ENCODE measurements around the gene DENND1A. TPM values are rescaled to one million over a fixed set of nuclear protein-coding genes. Genes with fewer than 3 reads are reported as not detected.

DENND1A gene
- total and polyA plus RNA-seq, 2 experiments from 2014 or later: 13.1 to 28.7 TPM

DNA sequence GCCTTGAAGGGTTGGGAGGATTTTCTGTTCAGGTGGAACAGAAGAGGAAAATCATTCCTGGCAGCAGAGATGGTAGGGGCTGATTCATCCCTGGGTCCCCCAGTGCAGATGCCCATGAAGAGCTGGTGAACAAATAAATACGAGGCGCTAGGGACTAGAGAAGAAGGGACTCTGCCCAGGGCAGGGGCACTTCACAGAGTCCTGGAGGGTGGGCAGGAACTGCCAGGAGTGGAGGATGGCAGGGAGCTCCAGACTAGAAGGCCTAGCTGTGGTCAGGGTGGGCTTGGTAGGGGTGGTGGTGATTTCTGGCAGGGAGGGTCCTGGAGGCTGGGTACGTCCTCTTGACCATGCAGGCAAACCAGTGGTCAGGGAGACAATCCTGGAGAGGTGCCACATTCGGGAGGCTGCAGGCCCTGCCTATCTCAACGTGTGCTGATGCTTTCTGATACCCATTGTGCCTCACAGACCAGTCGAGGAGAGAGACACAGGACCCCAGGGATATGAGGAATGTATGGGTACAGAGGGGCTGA is 504.0 kb downstream of the DENND1A start:
- H3K4me2 ChIP-seq: no peak overlapping the region
- no peaks in the 10 kb centered on the region for H4K20me1 ChIP-seq (replicated peaks; ENCODE audit: insufficient read depth)
- peaks cover 24% of the 10 kb centered on the region for H3K4me1 ChIP-seq (ENCODE audit: insufficient read depth)
- H2AFZ ChIP-seq: no peak overlapping the region
- Mint-ChIP-seq H3K4me3 (no peak overlapping the region), H3K36me3 (ENCODE audit: low read depth) (peaks cover 10% of the 10 kb centered on the region), H3K9me3 (no peaks in the 10 kb centered on the region; the same call in 2 of the 3 replicates), H3K27ac (peak overlapping the region; percentile 49; the same call in 1 of the 2 replicates), H3K4me1 (peaks cover 38% of the 10 kb centered on the region), H3K27me3 (ENCODE audit: insufficient read depth, low read depth, poor library complexity) (peaks cover 10% of the 10 kb centered on the region)
- H3K27me3 ChIP-seq (ENCODE audit: insufficient read depth): no peaks in the 10 kb centered on the region
- no peak for DNase-seq (ENCODE audit: low spot score)
- no peaks in the 10 kb centered on the region for H3K9me2 ChIP-seq (ENCODE audit: insufficient read depth)
- 0 out of 2 replicates have a peak, but pooled peaks cover 3% of the 10 kb centered on the region for H3F3A ChIP-seq (replicated peaks; ENCODE audit: low read depth)
- no peaks in the 10 kb centered on the region for H3K79me2 ChIP-seq (replicated peaks; ENCODE audit: insufficient read depth)
- ATAC-seq: no peak
- no peak overlapping the region for H3K27ac ChIP-seq (ENCODE audit: low read depth)
- H3K4me3 ChIP-seq: no peak overlapping the region
- TF ChIP-seq ZNF331 (CRISPR knock-in tag; IDR thresholded peaks at IDR 0.05; ENCODE audit: low read depth): no peak
- TF ChIP-seq CREB1 (CRISPR knock-in tag; IDR thresholded peaks at IDR 0.05; ENCODE audit: low read depth): no peak
- no peak for TF ChIP-seq CTCF (conservative IDR thresholded peaks at IDR 0.05; ENCODE audit: low read depth in 2 of 2)
- TF ChIP-seq, protein P1, sequence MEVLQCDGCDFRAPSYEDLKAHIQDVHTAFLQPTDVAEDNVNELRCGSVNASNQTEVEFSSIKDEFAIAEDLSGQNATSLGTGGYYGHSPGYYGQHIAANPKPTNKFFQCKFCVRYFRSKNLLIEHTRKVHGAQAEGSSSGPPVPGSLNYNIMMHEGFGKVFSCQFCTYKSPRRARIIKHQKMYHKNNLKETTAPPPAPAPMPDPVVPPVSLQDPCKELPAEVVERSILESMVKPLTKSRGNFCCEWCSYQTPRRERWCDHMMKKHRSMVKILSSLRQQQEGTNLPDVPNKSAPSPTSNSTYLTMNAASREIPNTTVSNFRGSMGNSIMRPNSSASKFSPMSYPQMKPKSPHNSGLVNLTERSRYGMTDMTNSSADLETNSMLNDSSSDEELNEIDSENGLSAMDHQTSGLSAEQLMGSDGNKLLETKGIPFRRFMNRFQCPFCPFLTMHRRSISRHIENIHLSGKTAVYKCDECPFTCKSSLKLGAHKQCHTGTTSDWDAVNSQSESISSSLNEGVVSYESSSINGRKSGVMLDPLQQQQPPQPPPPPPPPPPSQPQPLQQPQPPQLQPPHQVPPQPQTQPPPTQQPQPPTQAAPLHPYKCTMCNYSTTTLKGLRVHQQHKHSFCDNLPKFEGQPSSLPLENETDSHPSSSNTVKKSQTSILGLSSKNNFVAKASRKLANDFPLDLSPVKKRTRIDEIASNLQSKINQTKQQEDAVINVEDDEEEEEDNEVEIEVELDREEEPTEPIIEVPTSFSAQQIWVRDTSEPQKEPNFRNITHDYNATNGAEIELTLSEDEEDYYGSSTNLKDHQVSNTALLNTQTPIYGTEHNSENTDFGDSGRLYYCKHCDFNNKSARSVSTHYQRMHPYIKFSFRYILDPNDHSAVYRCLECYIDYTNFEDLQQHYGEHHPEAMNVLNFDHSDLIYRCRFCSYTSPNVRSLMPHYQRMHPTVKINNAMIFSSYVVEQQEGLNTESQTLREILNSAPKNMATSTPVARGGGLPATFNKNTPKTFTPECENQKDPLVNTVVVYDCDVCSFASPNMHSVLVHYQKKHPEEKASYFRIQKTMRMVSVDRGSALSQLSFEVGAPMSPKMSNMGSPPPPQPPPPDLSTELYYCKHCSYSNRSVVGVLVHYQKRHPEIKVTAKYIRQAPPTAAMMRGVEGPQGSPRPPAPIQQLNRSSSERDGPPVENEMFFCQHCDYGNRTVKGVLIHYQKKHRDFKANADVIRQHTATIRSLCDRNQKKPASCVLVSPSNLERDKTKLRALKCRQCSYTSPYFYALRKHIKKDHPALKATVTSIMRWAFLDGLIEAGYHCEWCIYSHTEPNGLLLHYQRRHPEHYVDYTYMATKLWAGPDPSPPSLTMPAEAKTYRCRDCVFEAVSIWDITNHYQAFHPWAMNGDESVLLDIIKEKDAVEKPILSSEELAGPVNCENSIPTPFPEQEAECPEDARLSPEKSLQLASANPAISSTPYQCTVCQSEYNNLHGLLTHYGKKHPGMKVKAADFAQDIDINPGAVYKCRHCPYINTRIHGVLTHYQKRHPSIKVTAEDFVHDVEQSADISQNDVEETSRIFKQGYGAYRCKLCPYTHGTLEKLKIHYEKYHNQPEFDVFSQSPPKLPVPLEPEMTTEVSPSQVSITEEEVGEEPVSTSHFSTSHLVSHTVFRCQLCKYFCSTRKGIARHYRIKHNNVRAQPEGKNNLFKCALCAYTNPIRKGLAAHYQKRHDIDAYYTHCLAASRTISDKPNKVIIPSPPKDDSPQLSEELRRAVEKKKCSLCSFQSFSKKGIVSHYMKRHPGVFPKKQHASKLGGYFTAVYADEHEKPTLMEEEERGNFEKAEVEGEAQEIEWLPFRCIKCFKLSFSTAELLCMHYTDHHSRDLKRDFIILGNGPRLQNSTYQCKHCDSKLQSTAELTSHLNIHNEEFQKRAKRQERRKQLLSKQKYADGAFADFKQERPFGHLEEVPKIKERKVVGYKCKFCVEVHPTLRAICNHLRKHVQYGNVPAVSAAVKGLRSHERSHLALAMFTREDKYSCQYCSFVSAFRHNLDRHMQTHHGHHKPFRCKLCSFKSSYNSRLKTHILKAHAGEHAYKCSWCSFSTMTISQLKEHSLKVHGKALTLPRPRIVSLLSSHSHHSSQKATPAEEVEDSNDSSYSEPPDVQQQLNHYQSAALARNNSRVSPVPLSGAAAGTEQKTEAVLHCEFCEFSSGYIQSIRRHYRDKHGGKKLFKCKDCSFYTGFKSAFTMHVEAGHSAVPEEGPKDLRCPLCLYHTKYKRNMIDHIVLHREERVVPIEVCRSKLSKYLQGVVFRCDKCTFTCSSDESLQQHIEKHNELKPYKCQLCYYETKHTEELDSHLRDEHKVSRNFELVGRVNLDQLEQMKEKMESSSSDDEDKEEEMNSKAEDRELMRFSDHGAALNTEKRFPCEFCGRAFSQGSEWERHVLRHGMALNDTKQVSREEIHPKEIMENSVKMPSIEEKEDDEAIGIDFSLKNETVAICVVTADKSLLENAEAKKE (CRISPR knock-in tag; IDR thresholded peaks at IDR 0.05): no peak
- TF ChIP-seq JUNB (IDR thresholded peaks at IDR 0.05; ENCODE audit: unreplicated experiment): no peak
- no peak for TF ChIP-seq POLR2AphosphoS5 (IDR thresholded peaks at IDR 0.05; ENCODE audit: low read depth)
- TF ChIP-seq, protein P2, sequence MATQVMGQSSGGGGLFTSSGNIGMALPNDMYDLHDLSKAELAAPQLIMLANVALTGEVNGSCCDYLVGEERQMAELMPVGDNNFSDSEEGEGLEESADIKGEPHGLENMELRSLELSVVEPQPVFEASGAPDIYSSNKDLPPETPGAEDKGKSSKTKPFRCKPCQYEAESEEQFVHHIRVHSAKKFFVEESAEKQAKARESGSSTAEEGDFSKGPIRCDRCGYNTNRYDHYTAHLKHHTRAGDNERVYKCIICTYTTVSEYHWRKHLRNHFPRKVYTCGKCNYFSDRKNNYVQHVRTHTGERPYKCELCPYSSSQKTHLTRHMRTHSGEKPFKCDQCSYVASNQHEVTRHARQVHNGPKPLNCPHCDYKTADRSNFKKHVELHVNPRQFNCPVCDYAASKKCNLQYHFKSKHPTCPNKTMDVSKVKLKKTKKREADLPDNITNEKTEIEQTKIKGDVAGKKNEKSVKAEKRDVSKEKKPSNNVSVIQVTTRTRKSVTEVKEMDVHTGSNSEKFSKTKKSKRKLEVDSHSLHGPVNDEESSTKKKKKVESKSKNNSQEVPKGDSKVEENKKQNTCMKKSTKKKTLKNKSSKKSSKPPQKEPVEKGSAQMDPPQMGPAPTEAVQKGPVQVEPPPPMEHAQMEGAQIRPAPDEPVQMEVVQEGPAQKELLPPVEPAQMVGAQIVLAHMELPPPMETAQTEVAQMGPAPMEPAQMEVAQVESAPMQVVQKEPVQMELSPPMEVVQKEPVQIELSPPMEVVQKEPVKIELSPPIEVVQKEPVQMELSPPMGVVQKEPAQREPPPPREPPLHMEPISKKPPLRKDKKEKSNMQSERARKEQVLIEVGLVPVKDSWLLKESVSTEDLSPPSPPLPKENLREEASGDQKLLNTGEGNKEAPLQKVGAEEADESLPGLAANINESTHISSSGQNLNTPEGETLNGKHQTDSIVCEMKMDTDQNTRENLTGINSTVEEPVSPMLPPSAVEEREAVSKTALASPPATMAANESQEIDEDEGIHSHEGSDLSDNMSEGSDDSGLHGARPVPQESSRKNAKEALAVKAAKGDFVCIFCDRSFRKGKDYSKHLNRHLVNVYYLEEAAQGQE (IDR thresholded peaks at IDR 0.05; ENCODE audit: unreplicated experiment): no peak
- TF ChIP-seq EZH2phosphoT487 (IDR thresholded peaks at IDR 0.05; ENCODE audit: unreplicated experiment): no peak
- no peak for TF ChIP-seq ZNF114 (CRISPR knock-in tag; IDR thresholded peaks at IDR 0.05)
- no peak for TF ChIP-seq EZH2 (IDR thresholded peaks at IDR 0.05; ENCODE audit: low read depth, unreplicated experiment)
- no peak for TF ChIP-seq NANOG (IDR thresholded peaks at IDR 0.05; ENCODE audit: borderline replicate concordance)
- H3K36me3 ChIP-seq (ENCODE audit: insufficient read depth): no peaks in the 10 kb centered on the region
